Measurements from ENCODE around the gene BTBD9.

The BTBD9 gene

GRCh38 chr6:38174806-38175495 lies 464.8 kb downstream of the BTBD9 start:
- no peak for DNase-seq (ENCODE audit: low spot score)

- no peak for DNase-seq (ENCODE audit: low spot score)
Measured at GRCh38 chr6:38174315-38174714, 465.4 kb downstream of the BTBD9 start.

DNA sequence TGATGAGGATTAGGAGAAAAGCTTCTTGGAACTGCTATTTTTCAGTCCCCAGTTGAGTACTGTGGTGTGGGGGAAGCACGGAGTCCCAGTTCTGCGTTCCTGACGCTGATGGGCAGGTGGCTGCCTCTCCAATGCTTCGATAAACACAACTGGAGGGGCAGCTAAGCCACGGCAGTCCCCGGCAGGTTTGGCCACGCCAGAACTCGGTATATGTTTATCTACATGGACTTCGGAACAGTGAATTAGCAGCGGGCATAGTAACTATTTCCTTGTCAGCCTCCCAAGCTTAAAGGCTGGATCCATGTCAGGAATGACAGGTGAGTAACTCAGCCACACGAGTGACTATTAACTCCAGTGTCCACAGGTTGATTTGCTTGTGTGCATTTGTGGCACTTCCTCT lies 465.8 kb downstream of the BTBD9 start:
- no peak for DNase-seq (ENCODE audit: low spot score)

DNA sequence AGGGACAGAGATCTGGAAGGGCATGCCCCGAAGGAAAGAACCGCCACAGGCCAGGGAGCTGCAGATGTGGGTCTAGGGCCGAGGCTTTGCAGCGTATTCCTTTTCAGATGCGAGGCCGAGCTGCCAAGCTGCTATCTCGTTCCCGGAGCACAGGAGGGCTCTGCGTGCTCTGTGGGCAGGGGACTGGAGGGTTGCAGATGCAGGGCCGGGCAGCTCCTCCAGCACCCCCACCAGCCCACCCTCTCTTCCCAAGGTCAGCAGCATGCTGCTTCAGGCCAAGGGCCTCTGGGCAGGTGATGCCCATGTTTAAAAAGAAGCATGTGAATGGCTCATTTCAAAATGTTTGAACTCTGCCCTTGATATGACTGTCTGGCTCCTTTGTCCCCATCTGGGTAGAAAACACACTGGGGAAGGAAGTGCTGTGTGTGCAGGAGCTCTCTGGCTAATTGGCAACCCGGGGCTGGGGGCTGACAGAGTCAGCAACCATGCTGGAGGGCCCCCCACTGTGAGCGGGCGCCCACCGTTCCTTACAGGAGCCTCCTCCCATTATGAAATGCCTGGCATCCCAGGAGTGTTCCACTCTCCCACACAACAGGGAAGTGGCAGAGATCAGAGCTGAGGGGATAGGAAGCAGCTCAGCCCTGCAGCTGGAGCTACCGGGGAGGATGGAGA lies 466.9 kb downstream of the BTBD9 start:
- no peak for DNase-seq (ENCODE audit: low spot score)

DNA sequence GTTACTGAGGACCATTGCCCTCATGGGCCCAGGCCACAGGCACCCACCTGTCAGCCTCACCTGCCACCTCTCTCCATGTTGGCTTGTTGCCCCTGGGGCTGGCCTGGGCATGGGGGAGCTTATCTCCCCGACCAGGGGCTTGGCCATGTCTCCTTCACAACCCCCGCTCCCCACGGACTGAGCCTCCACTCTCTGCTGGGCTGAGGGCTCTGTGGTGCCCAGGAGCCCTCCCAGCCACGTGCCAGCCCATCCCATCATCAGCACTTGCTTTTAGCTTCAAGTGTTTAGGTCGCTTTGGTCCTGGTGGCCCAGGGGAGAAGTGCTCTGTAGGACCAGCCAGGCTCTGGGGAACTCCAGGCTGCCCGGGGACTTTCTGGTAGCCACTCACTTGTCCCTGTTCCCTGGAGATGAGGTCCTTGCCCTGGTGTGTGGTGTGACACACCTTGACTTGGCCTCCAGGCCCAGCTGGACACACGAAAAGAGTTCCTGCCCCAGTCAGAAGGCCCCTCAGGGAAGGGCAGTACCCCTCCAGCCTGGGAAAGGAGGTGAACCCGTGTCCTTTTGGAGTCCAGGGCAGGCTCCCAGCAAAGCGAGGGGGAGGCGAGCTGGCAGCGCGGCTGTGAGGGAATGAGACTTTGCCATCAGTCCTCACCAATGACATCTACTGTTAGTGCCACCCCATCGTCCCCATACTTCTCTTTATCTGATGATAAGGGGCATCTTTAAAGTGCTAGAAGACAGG lies 467.6 kb downstream of the BTBD9 start:
- DNase-seq (ENCODE audit: low spot score): no peak

- DNase-seq (ENCODE audit: low spot score): no peak
Measured at GRCh38 chr6:38170666-38171355, 468.9 kb downstream of the BTBD9 start.

DNA sequence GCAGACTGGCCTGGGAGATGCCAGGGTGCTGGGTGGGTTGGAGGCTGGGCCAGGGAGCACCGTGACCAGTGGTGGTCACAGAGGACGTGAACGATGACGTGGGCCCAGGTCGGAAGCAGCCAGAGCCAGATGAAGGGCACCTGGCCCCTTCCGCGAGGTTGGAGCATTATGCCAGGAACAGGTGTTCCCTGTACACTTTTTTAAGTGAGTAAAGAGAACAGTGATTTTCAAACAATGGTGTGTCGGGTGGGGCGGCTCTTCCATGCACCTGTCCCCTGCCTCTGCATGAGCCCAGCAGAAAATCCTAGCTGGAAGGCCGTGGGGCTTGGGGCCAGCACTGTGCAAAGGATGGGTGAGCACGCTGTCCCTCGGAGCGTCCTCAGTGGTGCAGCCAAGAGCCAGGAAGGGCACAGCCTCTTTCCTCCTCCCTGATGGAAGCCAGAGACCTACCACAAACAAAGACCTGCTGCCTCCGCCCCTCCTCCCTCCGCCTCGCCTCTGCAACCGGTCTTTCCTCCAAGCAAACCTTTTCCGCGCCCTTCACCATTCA lies 469.7 kb downstream of the BTBD9 start:
- DNase-seq (ENCODE audit: low spot score): no peak

- no peak for DNase-seq (ENCODE audit: low spot score)
Measured at GRCh38 chr6:38169221-38169976, 470.3 kb downstream of the BTBD9 start.

- DNase-seq (ENCODE audit: low spot score): no peak
Measured at GRCh38 chr6:38168699-38169098, 471.0 kb downstream of the BTBD9 start.

GRCh38 chr6:38168126-38168525 lies 471.6 kb downstream of the BTBD9 start:
- DNase-seq (ENCODE audit: low spot score): no peak

DNA sequence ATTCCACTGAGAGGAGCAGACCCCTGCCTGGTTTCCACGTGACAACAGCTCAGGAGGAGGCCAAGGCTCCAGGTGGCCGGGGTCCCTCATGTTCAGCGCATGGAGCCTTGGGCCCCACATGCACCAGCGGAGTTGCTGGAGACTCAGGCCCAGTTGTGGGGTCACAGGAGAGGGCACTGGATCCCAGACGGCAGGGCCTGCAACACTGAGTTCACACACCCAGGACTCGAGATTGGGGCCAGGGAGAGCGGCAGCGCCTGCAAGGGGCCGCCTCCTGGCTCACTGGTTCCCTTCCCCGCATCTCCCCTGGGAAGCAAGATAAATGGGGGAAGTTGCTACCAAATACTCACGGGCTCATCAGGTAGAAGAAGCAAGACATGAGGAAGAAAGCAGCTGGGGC lies 472.1 kb downstream of the BTBD9 start:
- no peak for DNase-seq (ENCODE audit: low spot score)

DNA sequence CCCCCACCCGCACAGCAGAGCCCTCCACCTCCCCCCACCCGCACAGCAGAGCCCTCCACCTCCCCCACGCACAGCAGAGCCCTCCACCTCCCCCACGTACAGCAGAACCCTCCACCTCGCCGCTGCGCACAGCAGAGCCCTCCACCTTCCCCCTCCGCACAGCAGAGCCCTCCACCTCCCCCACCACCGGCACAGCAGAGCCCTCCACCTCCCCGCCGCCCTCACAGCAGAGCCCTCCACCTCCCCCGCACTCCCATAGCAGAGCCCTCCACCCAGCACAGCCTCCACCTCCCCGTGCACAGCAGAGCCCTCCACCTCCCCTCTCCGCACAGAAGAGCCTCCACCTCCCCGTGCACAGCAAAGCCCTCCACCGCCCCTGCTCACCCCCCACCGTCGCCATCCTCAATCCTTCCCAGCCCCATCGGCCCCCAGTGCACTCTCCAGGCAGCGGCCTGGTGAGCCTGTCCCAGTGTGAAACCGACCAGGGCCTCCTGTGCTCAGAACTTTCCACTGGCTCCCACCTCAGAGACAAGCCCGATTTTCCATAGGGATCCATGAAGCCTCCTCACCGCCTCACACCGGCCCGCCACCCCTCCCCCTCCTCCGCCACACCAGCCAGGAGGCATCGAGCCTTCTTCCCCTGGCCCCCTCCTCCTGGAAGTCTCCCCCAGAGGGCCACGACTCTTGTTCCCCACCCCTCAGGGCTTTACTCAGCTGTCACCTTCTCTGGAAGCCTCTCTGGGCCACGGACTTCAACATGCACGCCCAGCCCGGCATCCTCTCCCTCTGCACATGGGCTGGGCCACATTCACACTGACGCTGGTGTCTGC lies 473.1 kb downstream of the BTBD9 start:
- no peak for DNase-seq (ENCODE audit: low spot score)

DNA sequence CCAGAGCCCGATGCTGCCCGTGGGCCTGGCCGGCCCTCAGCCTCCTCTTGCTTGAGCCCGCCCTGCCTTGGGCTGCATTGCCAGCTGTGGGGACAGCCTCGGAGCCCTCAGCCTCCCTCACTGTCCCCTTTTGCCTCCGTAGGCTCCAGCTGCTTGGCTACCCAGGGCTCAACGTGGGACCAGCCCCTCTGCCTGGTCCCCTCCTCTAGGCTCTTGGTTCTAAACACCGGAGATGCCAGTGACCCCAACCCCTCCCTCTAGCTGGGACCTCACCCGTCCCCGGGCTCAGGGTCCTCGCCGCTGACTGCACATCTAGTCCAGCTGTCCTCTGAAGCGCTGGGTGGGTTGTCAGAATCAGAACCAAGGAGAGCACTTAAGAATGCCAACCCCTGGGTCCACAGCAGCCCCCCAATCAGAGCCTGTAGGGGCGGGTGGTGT lies 475.0 kb downstream of the BTBD9 start:
- no peak for DNase-seq (ENCODE audit: low spot score)

GRCh38 chr6:38164131-38164481 lies 475.6 kb downstream of the BTBD9 start:
- no peak for DNase-seq (ENCODE audit: low spot score)

DNA sequence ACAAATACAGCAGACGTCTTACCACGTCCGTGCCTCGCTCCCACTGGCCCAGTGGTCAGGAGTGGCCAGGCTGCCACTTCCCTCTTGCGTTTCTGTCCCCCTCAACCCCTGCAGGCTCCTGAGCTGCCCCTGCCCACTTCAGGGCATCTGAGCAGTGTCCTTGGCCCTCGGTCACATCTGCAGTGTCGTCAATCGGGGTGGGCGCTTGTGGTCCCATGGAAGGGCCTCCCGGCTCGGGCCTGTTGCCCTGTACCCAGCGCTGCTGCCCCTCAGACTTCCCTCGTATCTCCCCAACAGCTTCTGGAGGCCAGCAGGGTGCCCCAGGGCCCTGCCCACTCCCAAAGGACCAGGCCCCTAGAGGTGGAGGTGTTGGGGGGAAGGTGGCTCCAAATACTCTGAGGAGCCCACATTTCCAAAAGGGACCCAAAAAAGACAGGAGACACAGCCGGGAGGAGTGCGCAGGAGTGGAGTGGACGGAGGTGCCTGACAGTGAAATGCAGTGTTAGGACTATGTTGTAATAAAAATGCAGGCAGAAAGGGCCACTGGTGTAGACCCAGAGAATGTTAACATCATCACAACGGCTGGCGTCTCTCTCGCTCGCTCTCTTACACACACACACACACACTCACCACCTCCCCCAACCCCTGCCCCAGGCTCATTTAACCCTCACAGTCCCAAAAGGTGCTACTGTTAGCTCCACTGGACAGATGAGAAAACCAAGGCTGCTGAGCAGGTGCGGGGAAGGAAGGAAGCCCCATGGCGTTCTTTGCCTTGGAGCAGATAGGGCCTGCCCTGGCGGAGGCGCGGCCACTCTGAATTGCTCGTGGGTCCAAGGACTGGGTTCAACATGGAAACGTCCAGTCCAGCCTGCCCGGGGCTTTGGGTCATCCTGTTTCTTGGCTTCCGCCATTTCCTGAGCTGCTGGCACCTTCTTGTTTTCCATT lies 476.3 kb downstream of the BTBD9 start:
- no peak for DNase-seq (ENCODE audit: low spot score)

GRCh38 chr6:38162493-38163185 lies 477.1 kb downstream of the BTBD9 start:
- no peak for DNase-seq (ENCODE audit: low spot score)

DNA sequence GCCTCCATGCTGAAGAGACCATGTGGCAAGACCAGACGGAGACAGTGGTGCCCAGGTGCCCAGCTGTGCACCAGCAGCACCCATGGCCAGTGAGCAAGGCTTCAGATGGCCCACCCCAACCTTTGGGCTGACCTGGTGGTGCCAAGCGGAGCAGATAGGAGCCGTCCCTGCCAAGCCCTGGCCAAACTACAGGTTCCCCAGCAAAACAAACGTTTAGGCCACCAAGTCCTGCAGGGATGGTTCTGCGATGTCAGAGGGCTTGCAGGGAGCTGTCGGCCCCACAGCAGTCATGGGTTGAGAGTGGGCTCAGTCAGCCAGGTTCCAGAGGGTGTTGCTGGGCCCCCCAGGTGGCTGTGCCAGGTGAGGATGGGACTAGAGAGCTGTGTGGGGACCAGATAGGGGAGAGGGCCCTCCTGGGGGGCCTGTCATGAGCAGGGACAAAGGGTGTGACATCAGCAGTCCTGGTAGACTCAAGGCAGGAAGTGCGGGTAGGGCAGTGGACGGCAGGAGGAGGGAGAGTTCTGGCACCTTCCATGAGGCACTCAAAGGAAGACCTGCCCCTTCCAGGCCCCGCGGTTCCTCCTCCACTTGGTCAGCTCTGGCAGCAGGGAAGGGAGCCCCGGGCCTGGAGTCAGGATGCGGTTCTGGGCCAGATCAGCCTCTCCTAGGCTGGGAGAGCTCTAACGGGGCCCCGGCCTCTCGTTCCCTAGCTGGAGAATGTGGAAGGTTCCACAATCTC lies 477.8 kb downstream of the BTBD9 start:
- no peak for DNase-seq (ENCODE audit: low spot score)

DNA sequence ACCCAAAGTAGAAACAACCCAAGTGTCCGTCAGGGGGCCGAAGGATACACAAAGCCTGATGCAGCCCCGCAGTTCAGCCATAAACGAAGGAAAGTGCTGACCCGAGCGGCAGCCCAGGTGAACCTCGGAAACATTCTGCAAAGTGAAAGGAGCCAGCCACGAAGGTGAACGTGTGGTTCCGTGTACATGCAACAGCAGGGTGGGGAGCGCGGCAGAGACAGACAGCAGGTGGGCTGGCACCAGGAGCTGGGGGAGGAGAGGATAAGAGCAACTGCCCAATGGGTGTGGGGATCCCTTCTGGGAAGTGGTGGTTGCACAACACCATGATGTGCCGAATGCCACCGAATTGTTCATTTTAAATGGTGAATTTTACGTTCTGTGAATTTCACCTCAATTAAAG lies 478.4 kb downstream of the BTBD9 start:
- no peak for DNase-seq (ENCODE audit: low spot score)

All from SW480 (cell line).